ENCODE measurements around the gene RSBN1.

- TF ChIP-seq ZNF274 (IDR thresholded peaks at IDR 0.05; ENCODE audit: low read depth, low read length) (no peak), SUZ12 (IDR thresholded peaks at IDR 0.05; ENCODE audit: extremely low read depth, insufficient read depth, insufficient read length) (no peak)
Measured at GRCh38 chr1:113751114-113751513, 61.2 kb downstream of the RSBN1 start.
